HG03460 (cell line): ENCODE results near the gene SHISA5.
"Not testable (repeated sequence)": the region's sequence is repeated elsewhere in the genome, so short reads cannot be mapped to it uniquely, and the experiment has no call there.

ENCODE experiments used
- ATAC-seq: cut with Tn5 transposase; IDR thresholded peaks from one replicate; pipeline ENCODE4 v1.9.1; 2021; ENCODE audit not compliant: unreplicated experiment

SHISA5 gene

GRCh38 chr3:48478626-48479555, 25.1 kb downstream of the SHISA5 start:
- peak; percentile 46 for ATAC-seq

- ATAC-seq: no peak
Observed at GRCh38 chr3:48477959-48478520, 25.9 kb downstream of the SHISA5 start.

DNA sequence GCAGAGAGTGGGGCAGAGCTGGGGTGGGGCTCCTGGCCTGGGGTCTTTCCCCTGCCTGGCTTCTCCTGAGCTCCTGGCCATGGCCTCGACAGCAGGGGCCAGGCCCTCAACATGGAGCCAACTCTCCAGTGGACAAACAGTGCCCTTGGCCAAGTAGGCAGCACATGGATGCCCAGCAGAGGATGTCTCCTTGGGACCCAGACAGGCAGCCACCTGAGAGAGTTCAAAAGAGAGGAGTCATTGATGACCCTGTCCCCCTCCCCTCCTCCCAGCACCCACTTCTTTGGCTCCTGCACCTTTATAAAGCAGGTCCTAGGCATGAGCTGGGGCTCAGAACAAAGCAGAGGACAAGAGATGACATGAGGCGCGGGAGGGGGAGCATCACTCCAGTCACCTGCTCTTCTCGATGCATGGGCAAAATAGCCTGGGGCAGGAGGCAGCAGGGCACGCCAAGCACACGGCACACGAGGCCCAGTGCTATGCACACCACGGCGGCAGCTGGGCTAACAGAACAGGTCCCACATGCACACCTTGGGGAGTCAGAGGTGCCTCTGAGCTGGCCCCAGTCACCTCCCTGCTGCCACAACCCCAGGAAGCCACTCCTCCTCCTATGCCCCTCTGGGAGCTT, 27.4 kb downstream of the SHISA5 start:
- no peak for ATAC-seq

DNA sequence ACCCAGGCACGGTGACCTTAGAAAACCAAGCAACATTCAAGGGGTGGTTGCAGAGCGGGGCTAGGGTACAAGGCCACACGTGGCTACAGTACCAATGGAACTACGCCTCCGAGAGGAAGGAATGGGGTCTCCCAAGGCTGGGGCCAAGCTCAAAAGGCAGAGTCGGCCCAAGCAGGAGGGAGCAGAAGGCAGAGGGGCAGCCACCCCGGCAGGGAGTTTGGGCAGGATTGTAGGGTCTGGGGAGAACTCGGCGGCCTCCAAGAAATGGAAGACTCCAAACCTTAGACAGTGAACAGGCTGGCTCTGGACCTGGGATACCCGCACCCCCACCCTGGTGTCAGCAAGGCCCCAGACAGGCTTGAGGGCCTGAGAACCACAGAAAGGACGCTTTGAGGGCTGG, 28.8 kb downstream of the SHISA5 start:
- ATAC-seq: no peak

DNA sequence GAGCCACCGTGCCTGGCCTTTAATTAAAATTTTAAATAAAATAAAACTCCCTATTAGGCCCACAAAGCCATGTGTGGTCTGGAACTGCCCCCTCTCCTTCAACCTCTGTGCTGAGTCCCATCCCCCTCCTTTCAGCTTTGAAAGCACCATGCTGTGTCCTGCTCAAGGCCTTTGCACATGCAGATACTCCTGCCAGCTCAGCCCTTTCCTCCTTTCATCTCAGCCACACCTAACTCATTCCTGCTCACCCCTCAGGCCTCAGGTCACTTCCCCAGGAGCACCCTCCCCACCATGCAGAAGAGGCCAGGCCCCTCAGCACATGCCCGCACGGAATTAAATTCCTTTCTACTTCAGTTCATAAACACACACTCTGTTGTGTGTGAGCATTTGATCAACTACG, 29.4 kb downstream of the SHISA5 start:
- ATAC-seq: no peak

- not testable (repeated sequence) for ATAC-seq
Observed at GRCh38 chr3:48474031-48474430, 29.9 kb downstream of the SHISA5 start.

- ATAC-seq: no peak
Observed at GRCh38 chr3:48473617-48473952, 30.4 kb downstream of the SHISA5 start.

DNA sequence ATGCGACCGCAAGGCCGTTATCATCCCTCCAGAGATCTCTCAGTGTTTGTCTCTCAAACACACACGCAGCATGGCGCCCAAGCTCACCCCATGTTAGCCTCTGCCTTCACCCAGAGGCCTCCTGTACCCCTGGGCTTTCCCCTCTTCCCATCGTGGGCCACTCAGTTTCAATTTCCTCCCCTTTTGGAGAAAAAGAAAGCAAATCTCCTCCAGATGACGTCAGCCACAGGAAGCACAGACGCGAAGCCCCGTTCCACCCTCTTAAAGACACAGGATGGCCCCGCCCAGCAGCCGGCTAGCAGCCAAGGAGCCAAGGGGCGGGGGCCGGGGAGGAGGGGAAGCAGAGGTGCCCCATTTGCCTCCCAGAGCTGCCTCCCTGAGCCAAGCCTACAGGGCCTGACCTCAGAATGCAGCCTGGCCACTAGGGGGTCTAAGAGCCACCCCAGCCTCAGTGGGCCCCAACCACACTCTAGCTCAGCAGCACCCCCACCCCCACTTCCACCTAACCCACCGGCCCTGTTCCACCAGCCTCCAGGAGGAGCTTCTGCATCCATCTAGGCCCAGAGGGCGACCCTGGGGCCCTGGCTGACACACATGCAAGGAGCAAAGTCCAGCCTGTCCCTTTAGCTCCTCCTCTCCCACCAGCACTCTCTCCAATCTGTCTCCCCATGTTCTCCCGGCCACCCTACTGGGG, 30.9 kb downstream of the SHISA5 start:
- ATAC-seq: peak; percentile 73

- no peak for ATAC-seq
Observed at GRCh38 chr3:48472673-48472922, 31.4 kb downstream of the SHISA5 start.

- ATAC-seq: no peak
Observed at GRCh38 chr3:48470286-48470685, 33.7 kb downstream of the SHISA5 start.

DNA sequence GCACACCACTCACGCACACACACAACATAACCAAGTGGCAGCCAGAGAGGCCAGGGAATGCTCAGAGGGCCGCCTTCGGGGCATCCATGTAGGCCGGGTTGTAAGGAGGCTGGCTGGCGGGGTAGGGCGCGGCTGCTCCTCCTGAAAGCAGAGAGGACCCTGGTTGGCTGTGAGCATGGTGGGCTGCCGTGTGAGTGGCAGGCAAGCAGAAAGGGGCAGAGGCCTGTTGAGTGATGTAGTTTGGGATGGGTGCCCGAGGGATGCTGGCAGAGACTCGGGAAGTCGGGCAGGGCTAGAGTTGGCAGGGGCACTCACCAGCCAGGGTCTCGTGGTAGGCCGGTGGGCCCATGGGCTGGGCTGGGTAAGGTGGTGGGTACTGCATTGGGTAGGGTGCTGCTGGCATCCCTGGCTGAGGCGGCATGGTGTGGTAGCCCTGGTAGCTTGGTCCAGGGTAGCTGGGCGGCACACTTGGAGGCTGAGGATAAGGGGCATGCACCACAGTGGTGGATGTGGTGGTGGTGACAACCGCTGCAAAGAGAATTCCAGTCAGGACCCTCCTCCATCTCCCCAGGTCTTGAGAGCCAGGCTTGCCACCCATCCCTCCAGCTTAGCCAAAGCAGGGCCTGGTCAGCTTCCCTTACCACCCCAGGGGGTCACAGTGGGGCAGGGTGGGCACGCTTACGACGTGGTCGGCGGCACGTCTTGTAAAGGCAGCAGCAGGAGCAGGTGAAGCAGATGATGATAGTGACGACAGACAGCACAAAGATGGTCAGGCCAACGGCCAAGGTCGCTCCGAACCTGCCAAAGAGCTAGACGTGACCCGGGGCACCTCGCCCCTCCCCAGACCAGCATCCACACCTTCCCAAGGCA, 34.7 kb downstream of the SHISA5 start:
- ATAC-seq: no peak

- ATAC-seq: no peak
Observed at GRCh38 chr3:48468329-48468731, 35.6 kb downstream of the SHISA5 start.

DNA sequence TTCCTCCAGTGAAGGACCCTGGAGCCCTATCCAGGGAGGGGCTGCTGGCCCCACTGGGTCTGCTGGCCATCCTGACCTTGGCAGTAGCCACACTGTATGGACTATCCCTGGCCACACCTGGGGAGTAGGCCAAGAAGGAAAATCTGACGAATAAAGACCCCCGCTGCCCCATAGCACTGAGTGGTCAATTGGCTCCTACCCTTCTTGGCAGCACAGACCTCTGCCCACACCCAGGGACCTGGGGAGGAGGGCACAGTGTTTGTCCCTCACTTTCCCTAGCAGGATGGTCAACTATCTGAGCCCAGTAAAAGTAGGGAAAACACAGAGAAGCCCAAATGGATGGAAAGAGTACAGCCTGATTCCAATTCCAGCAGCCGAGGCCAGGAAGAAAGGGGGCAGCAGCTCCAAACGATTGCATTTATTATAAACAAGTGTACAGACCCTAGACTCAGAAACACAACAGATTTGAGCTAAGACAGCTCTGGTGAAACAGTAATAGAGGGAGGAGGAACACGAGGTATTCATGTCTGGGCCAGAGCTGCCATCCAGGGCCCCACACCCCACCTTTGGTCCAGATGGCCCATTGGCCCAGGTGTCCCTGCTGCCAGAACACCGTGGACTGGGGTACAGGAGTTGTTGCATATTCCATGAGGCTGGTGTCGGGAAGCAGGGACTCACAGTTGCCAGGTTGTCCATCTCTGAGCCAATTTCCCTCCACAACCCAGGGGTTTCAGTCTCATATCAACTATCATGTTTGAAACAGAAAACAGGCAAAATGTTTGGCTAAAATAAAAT, 36.3 kb downstream of the SHISA5 start:
- no peak for ATAC-seq

GRCh38 chr3:48467110-48467454, 36.9 kb downstream of the SHISA5 start:
- ATAC-seq: no peak

DNA sequence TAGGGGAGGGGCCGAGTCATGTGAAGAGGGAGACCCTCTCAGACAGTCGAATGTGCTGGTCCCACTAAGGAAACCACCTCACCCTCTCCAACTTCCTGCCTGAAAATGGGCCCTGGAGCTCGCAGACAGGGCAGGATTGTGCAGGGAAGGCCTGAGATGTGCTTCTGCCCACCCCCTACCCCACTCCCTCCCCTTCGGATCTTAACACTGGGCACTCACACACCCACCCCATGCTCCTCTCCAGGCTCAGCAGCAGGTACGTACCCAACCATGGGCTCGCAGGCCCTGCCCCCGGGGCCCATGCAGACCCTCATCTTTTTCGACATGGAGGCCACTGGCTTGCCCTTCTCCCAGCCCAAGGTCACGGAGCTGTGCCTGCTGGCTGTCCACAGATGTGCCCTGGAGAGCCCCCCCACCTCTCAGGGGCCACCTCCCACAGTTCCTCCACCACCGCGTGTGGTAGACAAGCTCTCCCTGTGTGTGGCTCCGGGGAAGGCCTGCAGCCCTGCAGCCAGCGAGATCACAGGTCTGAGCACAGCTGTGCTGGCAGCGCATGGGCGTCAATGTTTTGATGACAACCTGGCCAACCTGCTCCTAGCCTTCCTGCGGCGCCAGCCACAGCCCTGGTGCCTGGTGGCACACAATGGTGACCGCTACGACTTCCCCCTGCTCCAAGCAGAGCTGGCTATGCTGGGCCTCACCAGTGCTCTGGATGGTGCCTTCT, 37.4 kb downstream of the SHISA5 start:
- ATAC-seq: peak; percentile 19

- peak; percentile 78 for ATAC-seq
Observed at GRCh38 chr3:48465531-48466378, 38.2 kb downstream of the SHISA5 start.

- no peak for ATAC-seq
Observed at GRCh38 chr3:48465237-48465530, 38.8 kb downstream of the SHISA5 start.

GRCh38 chr3:48464713-48465221, 39.2 kb downstream of the SHISA5 start:
- no peak for ATAC-seq

GRCh38 chr3:48463703-48464102, 40.3 kb downstream of the SHISA5 start:
- ATAC-seq: no peak
